ENCODE measurements around the gene EXOC3.
"Not testable (repeated sequence)": the region's sequence is repeated elsewhere in the genome, so short reads cannot be mapped to it uniquely, and the experiment has no call there.

- TF ChIP-seq CTCF (conservative IDR thresholded peaks at IDR 0.05; ENCODE audit: low read length); EZH2phosphoT487 (IDR thresholded peaks at IDR 0.05; ENCODE audit: borderline replicate concordance): not testable (repeated sequence)
These were observed 27.7 kb upstream of the EXOC3 start for GRCh38 chr5:414991-415927.
